Effector CD4-positive, alpha-beta T cell (primary cell): ENCODE results near the gene GRID2.
"Not testable (repeated sequence)": the region's sequence is repeated elsewhere in the genome, so short reads cannot be mapped to it uniquely, and the experiment has no call there.

ENCODE experiments used
- DNase-seq: peaks from one replicate; pipeline ENCODE4 v3.0.0-alpha.2; 2020

Gene GRID2

DNA sequence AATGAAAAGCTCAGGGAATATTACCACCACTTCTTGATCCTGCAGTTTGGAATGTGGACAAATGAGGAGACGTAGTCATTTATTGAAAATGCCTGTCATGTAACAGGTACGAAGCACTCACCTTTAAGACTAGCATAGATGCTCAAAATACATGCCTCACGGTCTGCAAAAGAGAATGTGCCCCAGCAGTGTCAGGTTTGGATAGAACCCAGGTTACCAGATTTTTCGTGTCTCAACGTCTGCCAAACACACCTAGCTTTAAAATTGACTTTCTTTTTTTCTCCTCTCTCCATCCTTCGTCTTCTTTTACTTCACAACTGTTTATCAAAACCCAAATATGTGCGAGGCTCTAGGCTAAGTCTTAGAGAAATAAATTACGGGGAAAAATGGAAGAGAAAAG is 918.0 kb downstream of the GRID2 start:
- no peak for DNase-seq

DNA sequence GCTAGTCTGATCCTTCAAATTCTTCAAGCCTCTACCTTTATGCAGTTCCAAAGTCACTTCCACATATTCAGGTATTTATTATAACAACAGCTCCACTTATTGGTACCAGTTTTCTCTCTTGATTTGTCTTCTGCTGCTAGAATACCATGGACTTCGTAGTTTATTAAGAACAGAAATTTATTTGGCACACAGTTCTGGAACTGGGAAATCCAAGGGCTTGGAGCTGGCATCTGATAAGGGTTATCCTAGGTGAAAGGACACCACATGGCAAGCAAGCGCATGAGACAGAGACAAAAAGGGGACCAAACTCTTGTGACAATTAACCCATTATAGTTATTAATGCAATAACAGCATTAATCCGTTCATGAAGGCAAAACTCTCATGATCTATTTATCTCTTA is 924.3 kb downstream of the GRID2 start:
- no peak for DNase-seq

DNA sequence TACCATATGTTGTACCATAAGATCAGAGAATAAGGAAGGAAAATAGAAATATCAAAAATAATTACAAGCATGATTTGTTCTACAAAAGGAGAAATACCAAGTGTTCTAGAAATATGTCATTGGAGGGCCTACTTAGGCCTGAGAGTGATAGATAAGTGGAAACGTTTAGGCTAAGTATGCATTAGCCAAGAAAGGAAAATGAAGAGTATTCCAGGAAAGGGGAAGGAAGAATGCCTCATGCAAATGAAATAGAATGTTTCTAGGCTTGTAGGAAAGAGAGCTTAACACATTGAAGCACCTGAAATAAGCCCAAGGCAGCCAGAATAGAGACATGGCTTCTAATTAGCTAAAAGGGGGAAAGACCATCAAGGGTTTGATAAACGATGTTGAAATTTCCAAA is 929.1 kb downstream of the GRID2 start:
- no peak for DNase-seq

GRCh38 chr4:93237521-93237920 is 933.8 kb downstream of the GRID2 start:
- DNase-seq, result no peak

DNA sequence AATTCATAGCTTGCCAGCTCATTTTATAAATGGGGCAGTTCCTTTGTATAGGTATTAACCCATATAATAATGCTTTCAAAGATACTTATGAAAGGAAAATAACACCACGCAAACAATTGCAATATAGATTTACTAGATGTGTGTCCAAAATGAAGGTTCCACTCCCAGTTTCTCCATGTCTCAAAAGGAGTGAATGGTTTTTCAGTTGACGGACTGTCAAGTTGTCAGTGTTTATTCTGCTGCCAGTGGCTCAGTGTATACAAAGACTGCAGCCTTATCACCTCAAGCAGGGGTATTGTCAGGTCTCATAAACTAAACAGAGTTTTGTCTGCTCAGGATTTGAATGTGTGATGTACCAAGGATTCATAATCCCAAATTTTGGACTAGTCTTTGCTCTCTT is 939.5 kb downstream of the GRID2 start:
- DNase-seq, result no peak

GRCh38 chr4:93261207-93261606 is 957.4 kb downstream of the GRID2 start:
- no peak for DNase-seq

DNA sequence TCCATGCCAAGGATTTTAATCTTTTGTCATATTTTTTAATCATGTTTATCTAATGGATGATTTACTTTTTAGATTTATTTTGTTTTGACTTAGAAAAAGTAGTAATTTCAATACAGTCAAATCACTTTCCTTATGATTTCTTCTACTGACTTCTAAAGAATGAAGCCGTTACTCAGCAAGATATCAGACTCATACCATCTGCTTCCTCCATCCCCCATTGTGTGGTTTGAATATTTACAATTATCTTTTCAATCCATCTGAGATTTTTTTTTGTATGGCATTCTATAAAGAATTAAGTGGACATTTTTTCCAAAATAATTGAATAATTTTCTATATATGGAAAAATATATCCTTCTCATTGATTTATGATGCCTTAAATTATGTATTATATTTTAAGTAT is 959.4 kb downstream of the GRID2 start:
- no peak for DNase-seq

- DNase-seq, result no peak
These were observed 964.0 kb downstream of the GRID2 start for GRCh38 chr4:93267747-93268146.

DNA sequence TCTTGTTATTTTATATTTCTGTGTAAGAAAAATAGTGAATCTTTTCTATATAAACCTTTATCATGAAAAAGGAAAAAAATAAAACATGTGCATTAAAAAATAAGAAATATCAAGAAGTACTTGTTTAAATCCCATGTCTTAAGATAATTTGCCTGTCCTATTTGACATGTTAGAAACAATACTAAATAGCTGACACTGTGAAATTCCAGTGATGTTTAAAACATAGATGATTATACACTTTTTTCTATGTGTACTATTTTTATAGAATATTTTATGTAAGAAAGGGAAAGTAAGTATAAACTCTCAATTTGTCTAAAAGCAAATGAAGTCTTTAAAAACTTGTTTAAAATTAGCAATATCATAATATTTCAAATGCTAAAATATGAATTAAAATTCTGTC is 981.6 kb downstream of the GRID2 start:
- no peak for DNase-seq

- DNase-seq, result no peak
These were observed 985.5 kb downstream of the GRID2 start for GRCh38 chr4:93289241-93289640.

DNA sequence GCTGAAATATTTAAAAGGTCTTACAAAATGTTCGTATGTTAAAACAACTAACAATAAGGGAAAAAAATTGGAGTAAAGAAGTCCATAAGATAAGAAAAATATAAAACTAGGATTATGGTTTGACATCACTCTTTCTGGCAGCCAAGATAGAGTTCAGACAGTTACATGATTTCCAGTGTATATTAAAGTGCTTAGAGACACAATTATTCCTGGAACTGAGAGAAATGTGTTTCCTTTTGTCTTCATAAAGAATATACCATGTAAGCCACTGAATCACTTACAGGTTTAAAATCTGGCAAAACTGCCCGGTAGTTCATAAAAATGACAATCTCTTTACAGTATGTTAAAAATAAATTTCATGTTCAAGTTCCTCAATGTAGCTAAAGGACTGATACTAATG is 986.1 kb downstream of the GRID2 start:
- no peak for DNase-seq

DNA sequence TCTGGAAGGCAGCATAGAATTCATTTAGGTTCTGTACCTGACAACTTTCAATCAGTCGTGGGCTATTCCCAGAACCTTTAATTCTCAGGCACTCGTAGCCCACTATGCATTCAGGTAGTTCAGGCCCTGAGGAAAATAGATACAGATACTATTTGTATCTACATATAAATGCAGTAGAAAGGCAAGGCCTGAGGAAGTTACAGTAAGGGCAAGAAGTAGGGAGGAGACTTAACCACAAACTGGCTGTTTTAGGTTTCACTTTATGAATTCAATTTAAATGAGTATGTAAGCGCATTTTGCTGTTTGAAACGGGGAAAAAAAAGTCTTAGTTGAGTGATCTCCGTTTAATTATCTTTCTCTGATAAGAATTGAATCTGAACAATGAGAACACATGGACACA is 995.4 kb downstream of the GRID2 start:
- no peak for DNase-seq

GRCh38 chr4:93300780-93301555 is 997.2 kb downstream of the GRID2 start:
- not testable (repeated sequence) for DNase-seq

- DNase-seq, result no peak
These were observed 998.5 kb downstream of the GRID2 start for GRCh38 chr4:93302310-93302709.

DNA sequence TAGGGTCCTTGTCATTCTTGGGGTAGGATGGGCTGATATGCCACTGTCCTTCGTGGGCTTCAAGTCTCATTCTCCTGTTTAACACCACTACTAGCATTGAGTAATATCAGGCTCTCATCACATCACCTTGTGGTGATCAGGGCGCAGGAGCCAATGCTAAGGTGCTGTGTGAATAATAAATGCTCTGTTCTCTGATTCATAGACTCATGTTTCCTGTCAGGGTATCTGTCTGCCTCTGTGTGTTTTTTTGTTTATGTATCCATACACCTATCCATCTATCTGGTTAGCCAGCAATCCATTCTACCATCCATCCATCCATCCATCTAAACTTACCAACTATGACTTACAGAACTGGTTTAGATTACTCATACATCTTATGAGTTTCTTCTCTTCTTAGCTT is 999.7 kb downstream of the GRID2 start:
- DNase-seq, result no peak

DNA sequence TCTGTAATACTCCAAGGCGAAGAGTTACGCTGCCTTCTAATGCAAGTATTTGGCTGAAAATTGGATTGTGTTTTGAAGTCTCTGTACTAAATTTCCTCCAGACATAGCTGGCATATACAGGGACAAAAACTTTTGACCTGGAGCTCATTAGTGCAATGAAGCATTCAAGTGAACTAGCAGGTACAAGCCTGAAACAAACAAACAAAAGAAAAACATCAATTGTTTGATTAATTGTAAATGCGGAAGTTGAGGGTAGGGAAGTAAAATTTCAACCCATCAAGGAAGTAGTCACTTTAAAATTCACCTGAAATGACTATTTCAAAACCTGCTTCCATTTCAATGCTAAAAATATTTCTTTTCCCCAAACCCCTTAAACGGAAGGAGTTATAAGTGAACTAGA is 1008.5 kb downstream of the GRID2 start:
- no peak for DNase-seq

- DNase-seq, result no peak
These were observed 1009.4 kb downstream of the GRID2 start for GRCh38 chr4:93313197-93313596.

GRCh38 chr4:93317057-93317456 is 1013.3 kb downstream of the GRID2 start:
- DNase-seq, result no peak

DNA sequence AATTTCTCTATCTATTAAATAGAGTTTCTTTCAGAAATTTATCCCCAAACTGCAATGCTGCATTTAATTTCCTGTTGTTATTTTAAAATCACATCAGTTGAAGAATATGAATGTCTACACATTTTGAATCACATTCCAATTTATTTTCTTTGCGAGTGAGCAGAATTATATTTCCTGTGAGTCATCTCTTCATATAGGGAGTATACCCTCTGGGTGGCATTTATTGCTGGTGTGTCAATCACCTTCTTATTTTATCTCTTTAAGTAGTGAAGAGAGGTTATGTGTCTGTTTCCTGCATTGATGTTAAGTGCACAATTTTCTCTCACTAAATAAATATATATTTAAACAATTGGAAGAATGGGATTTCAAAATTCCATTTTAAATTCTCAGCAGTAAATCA is 1013.8 kb downstream of the GRID2 start:
- DNase-seq, result no peak

DNA sequence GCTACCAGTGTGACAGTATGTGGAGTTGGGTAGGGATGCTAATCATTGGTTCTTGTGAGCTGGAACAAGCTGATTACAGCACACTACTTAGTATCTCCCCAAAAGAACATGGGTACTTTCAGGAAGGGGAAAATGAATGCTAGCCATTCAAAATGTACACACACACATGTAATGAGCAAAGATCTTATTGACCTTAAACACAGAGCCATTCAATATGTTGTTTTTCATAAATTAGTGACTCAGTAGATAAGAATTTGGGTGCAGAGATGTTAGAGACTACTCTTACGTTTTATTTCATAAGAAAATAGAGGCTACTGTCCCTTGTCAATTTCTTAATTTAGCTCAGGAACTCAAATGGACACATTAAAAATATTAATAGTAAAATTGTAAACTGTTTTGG is 1015.3 kb downstream of the GRID2 start:
- no peak for DNase-seq

DNA sequence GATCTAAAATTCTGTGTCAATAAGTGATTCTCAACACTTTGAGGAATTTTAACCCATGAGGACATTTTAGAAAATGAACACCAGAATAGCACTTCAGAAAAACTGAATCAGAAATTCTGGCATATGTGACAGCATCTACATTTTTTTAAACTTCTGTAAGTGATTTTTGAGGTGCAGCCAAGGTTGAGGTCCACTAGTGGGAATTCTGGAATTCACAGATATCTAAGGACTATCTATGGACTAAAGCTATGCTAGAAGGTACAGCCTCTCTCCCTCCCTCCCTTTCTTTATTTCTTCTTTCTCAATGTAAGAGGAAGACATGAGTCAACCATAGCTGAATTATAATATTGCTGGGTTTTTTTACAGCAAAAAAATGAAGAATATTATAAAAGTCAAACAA is 1016.6 kb downstream of the GRID2 start:
- DNase-seq, result no peak

GRCh38 chr4:93327346-93327745 is 1023.6 kb downstream of the GRID2 start:
- DNase-seq, result no peak

GRCh38 chr4:93334003-93334402 is 1030.2 kb downstream of the GRID2 start:
- no peak for DNase-seq

DNA sequence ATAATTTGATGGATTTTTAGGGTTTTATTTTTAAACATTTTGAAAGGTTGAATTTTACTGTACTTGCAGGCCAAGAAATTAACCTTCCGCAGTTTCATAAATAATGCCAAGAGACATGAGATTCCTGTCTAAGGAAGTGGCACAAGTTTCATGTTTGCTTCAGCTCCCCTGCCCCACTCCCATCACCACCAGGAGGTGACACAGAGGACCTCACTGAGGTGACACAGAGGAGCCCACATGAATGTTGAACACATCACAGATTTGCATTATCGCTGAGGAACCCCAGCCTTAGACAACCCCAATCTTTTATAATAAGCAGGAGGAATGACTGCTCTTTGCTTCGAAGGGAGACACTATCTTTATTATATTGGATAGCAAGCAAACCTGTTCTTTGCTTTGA is 1033.4 kb downstream of the GRID2 start:
- DNase-seq, result no peak

DNA sequence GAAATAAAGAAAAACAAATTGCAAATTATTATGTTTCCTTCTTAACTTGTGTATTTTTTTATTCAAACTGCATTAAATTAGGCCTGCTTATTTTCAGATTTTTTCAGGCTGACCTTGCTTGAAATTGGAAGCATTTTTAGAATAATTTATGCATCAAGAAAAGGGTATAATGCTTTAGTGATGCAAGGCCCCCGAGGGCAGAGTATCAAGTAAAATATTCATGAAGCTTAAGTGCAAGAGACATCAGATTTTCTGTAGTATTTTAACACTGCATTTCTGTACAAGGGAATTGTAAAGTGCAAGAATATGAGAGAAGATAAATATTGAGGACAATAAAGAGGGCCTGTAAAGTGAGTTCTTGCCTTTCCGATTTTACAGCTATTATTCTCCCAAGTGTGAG is 1039.0 kb downstream of the GRID2 start:
- no peak for DNase-seq
